ENCODE data around the gene SVOPL.

DNA sequence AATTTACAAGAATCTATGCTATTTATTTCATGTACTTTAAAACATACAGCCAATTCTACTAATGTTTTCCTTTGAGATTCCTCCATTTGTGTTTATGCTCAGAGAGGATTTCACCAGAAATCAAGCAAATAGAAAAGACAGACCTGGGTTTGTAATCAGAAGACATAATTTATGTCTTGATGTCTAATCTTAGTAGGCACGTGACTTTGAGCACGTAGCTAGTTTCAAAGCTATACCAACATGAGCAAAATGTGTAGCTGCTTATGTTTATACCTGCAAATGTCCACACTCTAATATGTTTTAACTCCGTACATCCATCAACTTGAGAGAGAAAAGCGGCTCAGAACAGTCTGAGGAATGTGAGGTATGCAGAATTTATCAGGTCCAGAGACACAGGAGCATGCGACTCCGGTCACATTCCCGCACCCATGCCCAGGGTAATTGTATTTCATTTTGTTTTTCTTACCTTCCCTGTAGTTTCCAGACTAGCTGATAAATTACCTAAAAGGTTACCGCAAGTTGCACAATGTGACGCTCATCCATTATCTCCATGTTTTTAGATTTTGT, 40.0 kb downstream of the SVOPL start:
- TF ChIP-seq, protein P1, sequence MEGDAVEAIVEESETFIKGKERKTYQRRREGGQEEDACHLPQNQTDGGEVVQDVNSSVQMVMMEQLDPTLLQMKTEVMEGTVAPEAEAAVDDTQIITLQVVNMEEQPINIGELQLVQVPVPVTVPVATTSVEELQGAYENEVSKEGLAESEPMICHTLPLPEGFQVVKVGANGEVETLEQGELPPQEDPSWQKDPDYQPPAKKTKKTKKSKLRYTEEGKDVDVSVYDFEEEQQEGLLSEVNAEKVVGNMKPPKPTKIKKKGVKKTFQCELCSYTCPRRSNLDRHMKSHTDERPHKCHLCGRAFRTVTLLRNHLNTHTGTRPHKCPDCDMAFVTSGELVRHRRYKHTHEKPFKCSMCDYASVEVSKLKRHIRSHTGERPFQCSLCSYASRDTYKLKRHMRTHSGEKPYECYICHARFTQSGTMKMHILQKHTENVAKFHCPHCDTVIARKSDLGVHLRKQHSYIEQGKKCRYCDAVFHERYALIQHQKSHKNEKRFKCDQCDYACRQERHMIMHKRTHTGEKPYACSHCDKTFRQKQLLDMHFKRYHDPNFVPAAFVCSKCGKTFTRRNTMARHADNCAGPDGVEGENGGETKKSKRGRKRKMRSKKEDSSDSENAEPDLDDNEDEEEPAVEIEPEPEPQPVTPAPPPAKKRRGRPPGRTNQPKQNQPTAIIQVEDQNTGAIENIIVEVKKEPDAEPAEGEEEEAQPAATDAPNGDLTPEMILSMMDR (IDR thresholded peaks at IDR 0.05) = no peak
- TF ChIP-seq POLR2AphosphoS5 (IDR thresholded peaks at IDR 0.05) = no peak
- TF ChIP-seq POLR2A (IDR thresholded peaks at IDR 0.05) = no peak

Measured in suprapubic skin (tissue), 4 donors.